GM23338 (cell line): ENCODE results near the gene NACA2. TPM values are rescaled to one million over a fixed set of nuclear protein-coding genes. Genes with fewer than 3 reads are reported as not detected.

ENCODE experiments used
- ATAC-seq: fragments of 200-7000 bp; cut with Tn5 transposase; 3 replicates; pipeline ENCODE4 v1.9.1; 2020
- DNase-seq: peaks from one replicate; pipeline ENCODE4 v3.0.0-alpha.2; 2015; ENCODE audit warnings: low spot score
- H2AFZ ChIP-seq: fragments of 200-600 bp; sonication (generic); 2 replicates; pipeline ENCODE4 v1.8.0; 2016; ENCODE audit warnings: antibody characterized with exemption, mild to moderate bottlenecking, moderate library complexity
- H3F3A ChIP-seq: fragments of 200-600 bp; sonication (generic); replicated peaks from 2 replicates; pipeline ENCODE4 v1.8.0; 2017; ENCODE audit warnings: antibody characterized with exemption, mixed run types, low read depth
- H3K27ac ChIP-seq: fragments of 200-600 bp; sonication (generic); 2 replicates; pipeline ENCODE4 v1.6.1; 2016; ENCODE audit warnings: low read depth
- H3K27me3 ChIP-seq: fragments of 200-600 bp; sonication (generic); 2 replicates; pipeline ENCODE4 v1.8.0; 2016; ENCODE audit warnings: mild to moderate bottlenecking, mixed run types, moderate library complexity; ENCODE audit not compliant: insufficient read depth
- H3K36me3 ChIP-seq: fragments of 200-600 bp; sonication (generic); 2 replicates; pipeline ENCODE4 v1.8.0; 2016; ENCODE audit warnings: mild to moderate bottlenecking; ENCODE audit not compliant: insufficient read depth
- H3K4me1 ChIP-seq: fragments of 200-600 bp; sonication (generic); 2 replicates; pipeline ENCODE4 v1.8.0; 2016; ENCODE audit warnings: mild to moderate bottlenecking, moderate library complexity; ENCODE audit not compliant: insufficient read depth
- H3K4me2 ChIP-seq: fragments of 200-600 bp; sonication (generic); 2 replicates; pipeline ENCODE4 v1.7.1; 2017; ENCODE audit warnings: mixed run types
- H3K4me3 ChIP-seq: fragments of 200-600 bp; sonication (generic); 2 replicates; pipeline ENCODE4 v1.6.1; 2016; ENCODE audit warnings: mixed run types
- H3K79me2 ChIP-seq: fragments of 200-600 bp; sonication (generic); replicated peaks from 2 replicates; pipeline ENCODE4 v1.8.0; 2017; ENCODE audit warnings: mild to moderate bottlenecking; ENCODE audit not compliant: insufficient read depth
- H3K9me2 ChIP-seq: fragments of 200-600 bp; sonication (generic); 2 replicates; pipeline ENCODE4 v1.8.0; 2017; ENCODE audit not compliant: insufficient read depth
- H4K20me1 ChIP-seq: fragments of 200-600 bp; sonication (generic); replicated peaks from 2 replicates; pipeline ENCODE4 v1.8.0; 2017; ENCODE audit warnings: mild to moderate bottlenecking; ENCODE audit not compliant: insufficient read depth
- H3K27ac Mint-ChIP-seq: 2 replicates; pipeline ENCODE4 v1.8.0; 2020; ENCODE audit warnings: inconsistent platforms, mild to moderate bottlenecking, moderate library complexity, mixed read lengths
- H3K27me3 Mint-ChIP-seq: 3 replicates; pipeline ENCODE4 v1.8.0; 2022; ENCODE audit warnings: low read depth, mild to moderate bottlenecking, moderate library complexity, mixed read lengths, inconsistent platforms; ENCODE audit not compliant: insufficient read depth, poor library complexity
- H3K36me3 Mint-ChIP-seq: 3 replicates; pipeline ENCODE4 v1.8.0; 2021; ENCODE audit warnings: low read depth, mild to moderate bottlenecking, inconsistent platforms, moderate library complexity, mixed read lengths
- H3K4me1 Mint-ChIP-seq: 3 replicates; pipeline ENCODE4 v1.8.0; 2020; ENCODE audit warnings: mild to moderate bottlenecking, inconsistent platforms, mixed read lengths
- H3K4me3 Mint-ChIP-seq: 3 replicates; pipeline ENCODE4 v1.8.0; 2021; ENCODE audit warnings: moderate library complexity, mild to moderate bottlenecking, inconsistent platforms, mixed read lengths
- H3K9me3 Mint-ChIP-seq: 3 replicates; pipeline ENCODE4 v1.8.0; 2020; ENCODE audit warnings: moderate library complexity, mild to moderate bottlenecking, inconsistent platforms, mixed read lengths
- CREB1 ChIP-seq: fragments of 250-450 bp; sonication (Bioruptor Pico); IDR thresholded peaks from 2 replicates; pipeline ENCODE4 v1.5.0; 2020; ENCODE audit warnings: low read depth, mild to moderate bottlenecking, moderate library complexity
- EZH2 ChIP-seq: fragments of 200-600 bp; sonication (generic); IDR thresholded peaks from one replicate; pipeline ENCODE4 v1.8.0; 2017; ENCODE audit warnings: antibody characterized with exemption, mild to moderate bottlenecking, low read depth; ENCODE audit not compliant: unreplicated experiment
- EZH2phosphoT487 ChIP-seq: fragments of 200-600 bp; sonication (generic); IDR thresholded peaks from one replicate; pipeline ENCODE4 v1.8.1; 2018; ENCODE audit warnings: antibody characterized with exemption; ENCODE audit not compliant: unreplicated experiment
- JUNB ChIP-seq: IDR thresholded peaks from one replicate; pipeline ENCODE4 v1.6.1; 2016; ENCODE audit warnings: antibody characterized with exemption; ENCODE audit not compliant: unreplicated experiment
- NANOG ChIP-seq: IDR thresholded peaks from 2 replicates; pipeline ENCODE4 v1.6.1; 2016; ENCODE audit warnings: antibody characterized with exemption, borderline replicate concordance
- POLR2AphosphoS5 ChIP-seq: IDR thresholded peaks from 2 replicates; pipeline ENCODE4 v1.6.1; 2016; ENCODE audit warnings: antibody characterized with exemption, low read depth
- STAT1 ChIP-seq: IDR thresholded peaks from one replicate; pipeline ENCODE4 v1.6.1; 2016; ENCODE audit warnings: antibody characterized with exemption; ENCODE audit not compliant: unreplicated experiment
- ZNF114 ChIP-seq: fragments of 250-450 bp; sonication (Bioruptor Pico); IDR thresholded peaks from 2 replicates; pipeline ENCODE4 v1.5.0; 2020; ENCODE audit warnings: mild to moderate bottlenecking, moderate library complexity
- ZNF331 ChIP-seq: fragments of 250-450 bp; sonication (Bioruptor Pico); IDR thresholded peaks from 2 replicates; pipeline ENCODE4 v1.5.0; 2020; ENCODE audit warnings: low read depth, mild to moderate bottlenecking, moderate library complexity
- polyA plus RNA-seq: library from polyadenylated mRNA; unstranded; fragments of >200 nt; fragmentation: Nextera tagmentation; extraction: Ambion mirVana; gene quantifications from 2 replicates; pipeline ENCODE4 v1.2.1, GENCODE V29; 2016
- total RNA-seq: library from RNA; depleted of rRNA; stranded (reverse); fragments of >200 nt; shearing (Covaris generic); gene quantifications from 2 replicates; pipeline ENCODE4 v1.2.3, GENCODE V29; 2014
- TF ChIP-seq, protein P1 (sequence below): fragments of 250-450 bp; sonication (Bioruptor Pico); IDR thresholded peaks from 2 replicates; pipeline ENCODE4 v1.5.0; 2020; ENCODE audit warnings: mild to moderate bottlenecking, moderate library complexity
- TF ChIP-seq, protein P2 (sequence below): IDR thresholded peaks from 2 replicates; pipeline ENCODE4 v1.6.1; 2016; ENCODE audit warnings: antibody characterized with exemption
- TF ChIP-seq, protein P3 (sequence below): IDR thresholded peaks from one replicate; pipeline ENCODE4 v1.6.1; 2018; ENCODE audit warnings: antibody characterized with exemption; ENCODE audit not compliant: unreplicated experiment
- TF ChIP-seq, protein P4 (sequence below), 2 experiments: fragments of 200-600 bp in 1 of 2; sonication (generic) in 1 of 2; conservative IDR thresholded peaks; 2 replicates each; pipeline versions ENCODE4 v1.5.1 to v1.6.1; 2016 to 2017; ENCODE audit warnings: antibody characterized with exemption in 2 of 2, low read depth in 2 of 2, mild to moderate bottlenecking in 2 of 2, moderate library complexity in 1 of 2

Gene NACA2
- total and polyA plus RNA-seq, 2 experiments from 2014 or later: 0.65 TPM; not detected in 1

DNA sequence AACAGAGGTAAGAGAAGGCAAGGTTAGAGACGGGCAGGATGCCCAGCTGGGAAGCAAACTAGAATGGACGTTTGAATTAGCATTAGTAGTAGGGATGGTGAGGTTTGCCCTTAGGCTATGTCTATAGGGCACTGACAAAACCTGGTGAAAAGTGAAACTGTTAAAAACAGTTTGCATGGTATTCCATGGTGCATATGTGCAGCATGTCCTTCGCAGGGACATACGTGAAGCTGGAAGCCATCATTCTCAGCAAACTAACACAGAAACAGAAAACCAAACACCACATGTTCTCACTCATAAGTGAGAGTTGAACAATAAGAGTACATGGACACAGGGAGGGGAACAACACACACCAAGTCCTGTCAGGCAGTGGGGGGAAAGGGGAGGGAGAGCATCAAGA is 25.8 kb downstream of the NACA2 start:
- Histone ChIP-seq H3K4me1 (no peaks in the 10 kb centered on the region), H3K79me2 (no peaks in the 10 kb centered on the region), H2AFZ (no peak overlapping the region), H3K4me3 (no peak overlapping the region), H3K27me3 (no peaks in the 10 kb centered on the region), H3K27ac (no peak overlapping the region), H3K4me2 (no peak overlapping the region), H3K9me2 (no peaks in the 10 kb centered on the region), H4K20me1 (no peaks in the 10 kb centered on the region), H3K36me3 (no peaks in the 10 kb centered on the region), H3F3A (no peaks in the 10 kb centered on the region)
- Mint-ChIP-seq H3K36me3 (peaks cover 3% of the 10 kb centered on the region; the same call in 1 of the 3 replicates), H3K27ac (no peak overlapping the region), H3K9me3 (peaks cover 3% of the 10 kb centered on the region), H3K4me1 (peaks cover 7% of the 10 kb centered on the region; the same call in 2 of the 3 replicates), H3K4me3 (no peak overlapping the region), H3K27me3 (no peaks in the 10 kb centered on the region)
- no peak; the same call in 2 of the 3 replicates for ATAC-seq
- DNase-seq: peak; percentile 13
- no peak for TF ChIP-seq JUNB
- TF ChIP-seq STAT1: no peak
- TF ChIP-seq, protein P1, sequence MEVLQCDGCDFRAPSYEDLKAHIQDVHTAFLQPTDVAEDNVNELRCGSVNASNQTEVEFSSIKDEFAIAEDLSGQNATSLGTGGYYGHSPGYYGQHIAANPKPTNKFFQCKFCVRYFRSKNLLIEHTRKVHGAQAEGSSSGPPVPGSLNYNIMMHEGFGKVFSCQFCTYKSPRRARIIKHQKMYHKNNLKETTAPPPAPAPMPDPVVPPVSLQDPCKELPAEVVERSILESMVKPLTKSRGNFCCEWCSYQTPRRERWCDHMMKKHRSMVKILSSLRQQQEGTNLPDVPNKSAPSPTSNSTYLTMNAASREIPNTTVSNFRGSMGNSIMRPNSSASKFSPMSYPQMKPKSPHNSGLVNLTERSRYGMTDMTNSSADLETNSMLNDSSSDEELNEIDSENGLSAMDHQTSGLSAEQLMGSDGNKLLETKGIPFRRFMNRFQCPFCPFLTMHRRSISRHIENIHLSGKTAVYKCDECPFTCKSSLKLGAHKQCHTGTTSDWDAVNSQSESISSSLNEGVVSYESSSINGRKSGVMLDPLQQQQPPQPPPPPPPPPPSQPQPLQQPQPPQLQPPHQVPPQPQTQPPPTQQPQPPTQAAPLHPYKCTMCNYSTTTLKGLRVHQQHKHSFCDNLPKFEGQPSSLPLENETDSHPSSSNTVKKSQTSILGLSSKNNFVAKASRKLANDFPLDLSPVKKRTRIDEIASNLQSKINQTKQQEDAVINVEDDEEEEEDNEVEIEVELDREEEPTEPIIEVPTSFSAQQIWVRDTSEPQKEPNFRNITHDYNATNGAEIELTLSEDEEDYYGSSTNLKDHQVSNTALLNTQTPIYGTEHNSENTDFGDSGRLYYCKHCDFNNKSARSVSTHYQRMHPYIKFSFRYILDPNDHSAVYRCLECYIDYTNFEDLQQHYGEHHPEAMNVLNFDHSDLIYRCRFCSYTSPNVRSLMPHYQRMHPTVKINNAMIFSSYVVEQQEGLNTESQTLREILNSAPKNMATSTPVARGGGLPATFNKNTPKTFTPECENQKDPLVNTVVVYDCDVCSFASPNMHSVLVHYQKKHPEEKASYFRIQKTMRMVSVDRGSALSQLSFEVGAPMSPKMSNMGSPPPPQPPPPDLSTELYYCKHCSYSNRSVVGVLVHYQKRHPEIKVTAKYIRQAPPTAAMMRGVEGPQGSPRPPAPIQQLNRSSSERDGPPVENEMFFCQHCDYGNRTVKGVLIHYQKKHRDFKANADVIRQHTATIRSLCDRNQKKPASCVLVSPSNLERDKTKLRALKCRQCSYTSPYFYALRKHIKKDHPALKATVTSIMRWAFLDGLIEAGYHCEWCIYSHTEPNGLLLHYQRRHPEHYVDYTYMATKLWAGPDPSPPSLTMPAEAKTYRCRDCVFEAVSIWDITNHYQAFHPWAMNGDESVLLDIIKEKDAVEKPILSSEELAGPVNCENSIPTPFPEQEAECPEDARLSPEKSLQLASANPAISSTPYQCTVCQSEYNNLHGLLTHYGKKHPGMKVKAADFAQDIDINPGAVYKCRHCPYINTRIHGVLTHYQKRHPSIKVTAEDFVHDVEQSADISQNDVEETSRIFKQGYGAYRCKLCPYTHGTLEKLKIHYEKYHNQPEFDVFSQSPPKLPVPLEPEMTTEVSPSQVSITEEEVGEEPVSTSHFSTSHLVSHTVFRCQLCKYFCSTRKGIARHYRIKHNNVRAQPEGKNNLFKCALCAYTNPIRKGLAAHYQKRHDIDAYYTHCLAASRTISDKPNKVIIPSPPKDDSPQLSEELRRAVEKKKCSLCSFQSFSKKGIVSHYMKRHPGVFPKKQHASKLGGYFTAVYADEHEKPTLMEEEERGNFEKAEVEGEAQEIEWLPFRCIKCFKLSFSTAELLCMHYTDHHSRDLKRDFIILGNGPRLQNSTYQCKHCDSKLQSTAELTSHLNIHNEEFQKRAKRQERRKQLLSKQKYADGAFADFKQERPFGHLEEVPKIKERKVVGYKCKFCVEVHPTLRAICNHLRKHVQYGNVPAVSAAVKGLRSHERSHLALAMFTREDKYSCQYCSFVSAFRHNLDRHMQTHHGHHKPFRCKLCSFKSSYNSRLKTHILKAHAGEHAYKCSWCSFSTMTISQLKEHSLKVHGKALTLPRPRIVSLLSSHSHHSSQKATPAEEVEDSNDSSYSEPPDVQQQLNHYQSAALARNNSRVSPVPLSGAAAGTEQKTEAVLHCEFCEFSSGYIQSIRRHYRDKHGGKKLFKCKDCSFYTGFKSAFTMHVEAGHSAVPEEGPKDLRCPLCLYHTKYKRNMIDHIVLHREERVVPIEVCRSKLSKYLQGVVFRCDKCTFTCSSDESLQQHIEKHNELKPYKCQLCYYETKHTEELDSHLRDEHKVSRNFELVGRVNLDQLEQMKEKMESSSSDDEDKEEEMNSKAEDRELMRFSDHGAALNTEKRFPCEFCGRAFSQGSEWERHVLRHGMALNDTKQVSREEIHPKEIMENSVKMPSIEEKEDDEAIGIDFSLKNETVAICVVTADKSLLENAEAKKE (CRISPR knock-in tag): no peak
- TF ChIP-seq ZNF114: no peak
- TF ChIP-seq, protein P2, sequence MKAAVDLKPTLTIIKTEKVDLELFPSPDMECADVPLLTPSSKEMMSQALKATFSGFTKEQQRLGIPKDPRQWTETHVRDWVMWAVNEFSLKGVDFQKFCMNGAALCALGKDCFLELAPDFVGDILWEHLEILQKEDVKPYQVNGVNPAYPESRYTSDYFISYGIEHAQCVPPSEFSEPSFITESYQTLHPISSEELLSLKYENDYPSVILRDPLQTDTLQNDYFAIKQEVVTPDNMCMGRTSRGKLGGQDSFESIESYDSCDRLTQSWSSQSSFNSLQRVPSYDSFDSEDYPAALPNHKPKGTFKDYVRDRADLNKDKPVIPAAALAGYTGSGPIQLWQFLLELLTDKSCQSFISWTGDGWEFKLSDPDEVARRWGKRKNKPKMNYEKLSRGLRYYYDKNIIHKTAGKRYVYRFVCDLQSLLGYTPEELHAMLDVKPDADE: no peak
- TF ChIP-seq, protein P3, sequence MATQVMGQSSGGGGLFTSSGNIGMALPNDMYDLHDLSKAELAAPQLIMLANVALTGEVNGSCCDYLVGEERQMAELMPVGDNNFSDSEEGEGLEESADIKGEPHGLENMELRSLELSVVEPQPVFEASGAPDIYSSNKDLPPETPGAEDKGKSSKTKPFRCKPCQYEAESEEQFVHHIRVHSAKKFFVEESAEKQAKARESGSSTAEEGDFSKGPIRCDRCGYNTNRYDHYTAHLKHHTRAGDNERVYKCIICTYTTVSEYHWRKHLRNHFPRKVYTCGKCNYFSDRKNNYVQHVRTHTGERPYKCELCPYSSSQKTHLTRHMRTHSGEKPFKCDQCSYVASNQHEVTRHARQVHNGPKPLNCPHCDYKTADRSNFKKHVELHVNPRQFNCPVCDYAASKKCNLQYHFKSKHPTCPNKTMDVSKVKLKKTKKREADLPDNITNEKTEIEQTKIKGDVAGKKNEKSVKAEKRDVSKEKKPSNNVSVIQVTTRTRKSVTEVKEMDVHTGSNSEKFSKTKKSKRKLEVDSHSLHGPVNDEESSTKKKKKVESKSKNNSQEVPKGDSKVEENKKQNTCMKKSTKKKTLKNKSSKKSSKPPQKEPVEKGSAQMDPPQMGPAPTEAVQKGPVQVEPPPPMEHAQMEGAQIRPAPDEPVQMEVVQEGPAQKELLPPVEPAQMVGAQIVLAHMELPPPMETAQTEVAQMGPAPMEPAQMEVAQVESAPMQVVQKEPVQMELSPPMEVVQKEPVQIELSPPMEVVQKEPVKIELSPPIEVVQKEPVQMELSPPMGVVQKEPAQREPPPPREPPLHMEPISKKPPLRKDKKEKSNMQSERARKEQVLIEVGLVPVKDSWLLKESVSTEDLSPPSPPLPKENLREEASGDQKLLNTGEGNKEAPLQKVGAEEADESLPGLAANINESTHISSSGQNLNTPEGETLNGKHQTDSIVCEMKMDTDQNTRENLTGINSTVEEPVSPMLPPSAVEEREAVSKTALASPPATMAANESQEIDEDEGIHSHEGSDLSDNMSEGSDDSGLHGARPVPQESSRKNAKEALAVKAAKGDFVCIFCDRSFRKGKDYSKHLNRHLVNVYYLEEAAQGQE: no peak
- no peak for TF ChIP-seq POLR2AphosphoS5
- no peak for TF ChIP-seq NANOG
- TF ChIP-seq ZNF331 (CRISPR knock-in tag): no peak
- TF ChIP-seq, protein P4, sequence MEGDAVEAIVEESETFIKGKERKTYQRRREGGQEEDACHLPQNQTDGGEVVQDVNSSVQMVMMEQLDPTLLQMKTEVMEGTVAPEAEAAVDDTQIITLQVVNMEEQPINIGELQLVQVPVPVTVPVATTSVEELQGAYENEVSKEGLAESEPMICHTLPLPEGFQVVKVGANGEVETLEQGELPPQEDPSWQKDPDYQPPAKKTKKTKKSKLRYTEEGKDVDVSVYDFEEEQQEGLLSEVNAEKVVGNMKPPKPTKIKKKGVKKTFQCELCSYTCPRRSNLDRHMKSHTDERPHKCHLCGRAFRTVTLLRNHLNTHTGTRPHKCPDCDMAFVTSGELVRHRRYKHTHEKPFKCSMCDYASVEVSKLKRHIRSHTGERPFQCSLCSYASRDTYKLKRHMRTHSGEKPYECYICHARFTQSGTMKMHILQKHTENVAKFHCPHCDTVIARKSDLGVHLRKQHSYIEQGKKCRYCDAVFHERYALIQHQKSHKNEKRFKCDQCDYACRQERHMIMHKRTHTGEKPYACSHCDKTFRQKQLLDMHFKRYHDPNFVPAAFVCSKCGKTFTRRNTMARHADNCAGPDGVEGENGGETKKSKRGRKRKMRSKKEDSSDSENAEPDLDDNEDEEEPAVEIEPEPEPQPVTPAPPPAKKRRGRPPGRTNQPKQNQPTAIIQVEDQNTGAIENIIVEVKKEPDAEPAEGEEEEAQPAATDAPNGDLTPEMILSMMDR (conservative IDR thresholded peaks at IDR 0.05; ENCODE audit: low read depth in 2 of 2): no peak
- no peak for TF ChIP-seq CREB1 (CRISPR knock-in tag)
- no peak for TF ChIP-seq EZH2phosphoT487
- TF ChIP-seq EZH2: no peak
